ENCODE data around the gene CENPO. TPM values are rescaled to one million over a fixed set of nuclear protein-coding genes. Genes with fewer than 3 reads are reported as not detected.

CENPO gene
- total RNA-seq, 1 experiment from 2014 or later: 27.9 TPM

GRCh38 chr2:24749069-24749691, 44.0 kb upstream of the CENPO start:
- Histone ChIP-seq H3K27ac (ENCODE audit: low read depth, low read length) (no peak overlapping the region), H3K36me3 (ENCODE audit: control insufficient read depth in 1 of 2, insufficient read depth in 2 of 2, low read length in 2 of 2) (no peaks in the 10 kb centered on the region), H3K9ac (ENCODE audit: low read length) (no peak overlapping the region), H3K4me1 (ENCODE audit: control insufficient read depth in 1 of 2, insufficient read depth in 2 of 2, low read length in 2 of 2) (no peaks in the 10 kb centered on the region), H3K9me2 (ENCODE audit: insufficient read depth) (no peaks in the 10 kb centered on the region), H3K27me3 (ENCODE audit: insufficient read depth, low read length) (no peaks in the 10 kb centered on the region), H3K79me2 (ENCODE audit: insufficient read depth, low read length) (no peaks in the 10 kb centered on the region), H3K4me2 (ENCODE audit: low read length) (no peak overlapping the region), H3K4me3 (replicated peaks in 1 of 2; ENCODE audit: low read depth in 1 of 2, low read length in 2 of 2) (no peak overlapping the region), H3K9me3 (ENCODE audit: control insufficient read depth in 1 of 2, insufficient read depth in 1 of 2, low read depth in 1 of 2, low read length in 2 of 2) (no peaks in the 10 kb centered on the region), H4K20me1 (ENCODE audit: insufficient read depth) (no peaks in the 10 kb centered on the region), H2AFZ (ENCODE audit: low read depth, low read length, poor library complexity, severe bottlenecking) (no peak overlapping the region)
- CTCF ChIA-PET: no interaction called here
- no peak for TF ChIP-seq SIN3A (IDR thresholded peaks at IDR 0.05; ENCODE audit: low read depth)
- TF ChIP-seq MAX (IDR thresholded peaks at IDR 0.05): no peak
- no peak for TF ChIP-seq CBX3 (IDR thresholded peaks at IDR 0.05; ENCODE audit: low read depth)
- 0 out of 6 replicates have a peak, but pooled peaks of 1 of the 3 experiments have one; percentile 2 for TF ChIP-seq CTCF (IDR thresholded peaks at IDR 0.05 in 2 of 3, conservative IDR thresholded peaks at IDR 0.05 in 1 of 3; ENCODE audit: borderline replicate concordance in 1 of 3, insufficient read depth in 1 of 3, low read depth in 2 of 3, low read length in 2 of 3)
- no peak for TF ChIP-seq REST (IDR thresholded peaks at IDR 0.05; ENCODE audit: low read depth)
- TF ChIP-seq SP1 (IDR thresholded peaks at IDR 0.05; ENCODE audit: low read depth): no peak
- BruUV-seq (replicated peaks): no TSS peak
- DNase-seq (ENCODE audit: low read depth, low spot score) (no peak), ATAC-seq (peak; percentile 75)
- intact Hi-C loops (cut with micrococcal nuclease): no loop called here
- RAD21 ChIA-PET (ENCODE audit: low non-redundant PET in 1 of 2, low total read pairs in 2 of 2, uncharacterized antibody in 2 of 2, unreplicated experiment in 2 of 2): no interaction called here
- POLR2A ChIA-PET: no interaction called here
